KMS-11 (cell line): ENCODE results near the gene ANKDD1A.

Experiments used
- H2AFZ ChIP-seq: fragments of 200-600 bp; sonication (generic); 2 replicates; pipeline ENCODE4 v1.6.1; 2016; ENCODE audit warnings: antibody characterized with exemption, mixed run types, low read depth
- H3K27ac ChIP-seq: fragments of 200-600 bp; sonication (generic); 2 replicates; pipeline ENCODE4 v1.6.1; 2016; ENCODE audit warnings: mild to moderate bottlenecking, mixed run types
- H3K27me3 ChIP-seq: fragments of 200-600 bp; sonication (generic); 2 replicates; pipeline ENCODE4 v1.6.1; 2017; ENCODE audit warnings: mild to moderate bottlenecking, low read depth, mixed run types, moderate library complexity; ENCODE audit not compliant: insufficient read depth
- H3K36me3 ChIP-seq: fragments of 200-600 bp; sonication (generic); 2 replicates; pipeline ENCODE4 v1.6.1; 2017; ENCODE audit warnings: mild to moderate bottlenecking, mixed run types; ENCODE audit not compliant: insufficient read depth
- H3K4me1 ChIP-seq: fragments of 200-600 bp; sonication (generic); 2 replicates; pipeline ENCODE4 v1.6.1; 2016; ENCODE audit warnings: mild to moderate bottlenecking, low read depth, mixed run types; ENCODE audit not compliant: poor library complexity, severe bottlenecking
- H3K4me2 ChIP-seq: fragments of 200-600 bp; sonication (generic); 2 replicates; pipeline ENCODE4 v1.7.0; 2016; ENCODE audit warnings: mild to moderate bottlenecking, mixed run types
- H3K4me3 ChIP-seq: fragments of 200-600 bp; sonication (generic); IDR thresholded peaks from 2 replicates; pipeline ENCODE4 v1.6.1; 2017; ENCODE audit warnings: low read depth, low read length, mixed read lengths; ENCODE audit not compliant: insufficient read depth
- H3K79me2 ChIP-seq: fragments of 200-600 bp; sonication (generic); 2 replicates; pipeline ENCODE4 v1.6.1; 2016; ENCODE audit warnings: low read depth, mixed run types; ENCODE audit not compliant: insufficient read depth
- H3K9ac ChIP-seq: fragments of 200-600 bp; sonication (generic); 2 replicates; pipeline ENCODE4 v1.6.1; 2016; ENCODE audit warnings: mild to moderate bottlenecking, mixed run types
- H4K20me1 ChIP-seq: fragments of 200-600 bp; sonication (generic); 2 replicates; pipeline ENCODE4 v1.6.1; 2016; ENCODE audit warnings: mild to moderate bottlenecking, mixed run types; ENCODE audit not compliant: insufficient read depth
- CTCF ChIP-seq: fragments of 200-600 bp; sonication (generic); conservative IDR thresholded peaks from 2 replicates; pipeline ENCODE4 v1.6.1; 2017; ENCODE audit warnings: low read depth, mild to moderate bottlenecking, antibody characterized with exemption, low read length, moderate library complexity, mixed read lengths

The ANKDD1A gene

DNA sequence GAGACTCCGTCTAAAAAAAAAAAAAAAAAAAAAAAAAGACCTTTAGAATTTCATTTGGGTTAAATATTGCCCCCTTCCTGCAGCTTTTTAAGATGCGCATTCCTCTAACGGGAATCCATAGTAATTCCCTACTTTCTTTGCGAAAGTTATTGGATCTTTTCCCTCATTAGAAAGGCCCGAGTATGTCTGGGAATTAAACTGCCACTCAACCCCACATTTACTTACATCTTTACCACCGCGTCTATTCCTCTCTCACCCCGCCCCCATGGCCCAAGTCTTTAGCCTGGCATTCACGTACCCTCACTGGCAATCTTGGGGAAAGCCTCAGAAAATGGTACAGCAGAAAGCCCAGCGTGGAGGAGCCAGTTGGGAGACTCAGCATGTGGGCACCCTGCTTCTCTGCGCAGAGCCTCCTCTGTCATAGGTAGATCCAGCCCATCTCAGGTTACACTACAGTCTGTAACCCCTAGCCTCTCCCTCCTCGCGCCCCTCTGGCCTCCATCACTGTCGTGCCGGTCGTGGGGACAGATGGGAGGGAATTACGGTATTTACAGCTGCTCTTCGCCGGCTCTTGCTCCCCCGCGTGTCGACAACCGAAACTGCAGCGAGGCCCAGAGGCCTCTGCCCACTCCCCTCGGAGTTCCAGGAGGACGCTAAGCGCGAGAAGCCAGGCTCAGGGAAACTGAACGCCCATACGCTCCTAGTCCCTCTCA, 6.4 kb upstream of the ANKDD1A start:
- no peak for TF ChIP-seq CTCF
- Histone ChIP-seq H3K9ac (no peak overlapping the region), H3K27ac (no peak overlapping the region), H4K20me1 (no peaks in the 10 kb centered on the region), H3K4me3 (no peak overlapping the region), H3K79me2 (no peaks in the 10 kb centered on the region), H3K36me3 (no peaks in the 10 kb centered on the region), H3K4me1 (no peaks in the 10 kb centered on the region), H3K4me2 (no peak overlapping the region), H3K27me3 (no peaks in the 10 kb centered on the region), H2AFZ (no peak overlapping the region)

DNA sequence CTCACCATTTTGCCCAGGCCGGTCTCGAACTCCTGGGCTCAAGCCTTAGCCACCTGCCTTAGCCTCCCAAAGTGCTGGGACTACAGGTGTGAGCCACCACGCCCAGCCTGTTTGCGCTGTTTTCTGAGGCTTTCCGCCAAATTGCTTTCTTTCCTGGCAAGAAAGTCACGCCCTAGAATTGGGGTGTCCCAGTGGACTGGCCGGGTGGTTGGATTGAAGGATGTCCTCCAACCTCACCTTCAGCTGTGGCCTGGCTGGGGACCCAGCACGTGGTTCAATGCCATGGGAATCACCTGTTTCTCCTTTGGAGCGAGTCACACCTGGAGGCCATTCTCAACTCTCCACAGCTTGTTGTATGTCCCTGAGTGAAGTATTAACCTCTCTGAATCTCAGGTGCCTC, 5.8 kb upstream of the ANKDD1A start:
- H3K27ac ChIP-seq, result no peak overlapping the region
- H3K27me3 ChIP-seq, result no peaks in the 10 kb centered on the region

DNA sequence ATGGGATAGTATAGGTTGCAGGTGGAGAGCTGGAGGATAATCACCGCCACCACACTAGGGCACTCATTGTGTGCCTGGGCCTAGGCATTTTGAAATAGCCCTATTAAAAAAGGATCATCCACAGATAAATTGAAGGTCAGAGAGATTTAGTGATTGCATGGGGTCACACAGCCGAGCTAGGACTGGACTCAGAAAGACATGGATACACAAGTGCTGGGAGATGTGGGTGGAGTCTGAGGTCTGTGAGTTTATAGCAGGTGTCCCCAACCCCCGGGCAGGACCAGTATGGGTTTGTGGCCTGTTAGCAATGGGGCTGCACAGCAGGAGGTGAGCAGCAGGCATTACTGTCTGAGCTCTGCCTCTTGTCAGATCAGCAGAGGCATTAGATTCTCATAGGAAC, 5.3 kb upstream of the ANKDD1A start:
- H3K9ac ChIP-seq, result no peak overlapping the region
- no peak overlapping the region for H3K4me3 ChIP-seq
- H2AFZ ChIP-seq, result no peak overlapping the region
- H3K36me3 ChIP-seq, result no peaks in the 10 kb centered on the region
- H3K4me2 ChIP-seq, result no peak overlapping the region
- no peak for TF ChIP-seq CTCF
- H3K27me3 ChIP-seq, result no peaks in the 10 kb centered on the region
- H3K79me2 ChIP-seq, result no peaks in the 10 kb centered on the region
- H4K20me1 ChIP-seq, result no peaks in the 10 kb centered on the region
- H3K27ac ChIP-seq, result no peak overlapping the region
- H3K4me1 ChIP-seq, result peaks cover 7% of the 10 kb centered on the region

More for the DNA sequence above, 5.8 kb upstream of the ANKDD1A start:
- H3K9ac ChIP-seq, result no peak overlapping the region
- no peak overlapping the region for H3K4me2 ChIP-seq
- no peak overlapping the region for H3K4me3 ChIP-seq
- H2AFZ ChIP-seq, result no peak overlapping the region
- TF ChIP-seq CTCF, result no peak
- no peaks in the 10 kb centered on the region for H4K20me1 ChIP-seq
- no peaks in the 10 kb centered on the region for H3K79me2 ChIP-seq
- no peaks in the 10 kb centered on the region for H3K36me3 ChIP-seq
- peaks cover 4% of the 10 kb centered on the region for H3K4me1 ChIP-seq

- Histone ChIP-seq H2AFZ (no peak overlapping the region), H3K4me2 (no peak overlapping the region), H3K27ac (no peak overlapping the region), H4K20me1 (no peaks in the 10 kb centered on the region), H3K9ac (no peak overlapping the region), H3K79me2 (no peaks in the 10 kb centered on the region), H3K36me3 (no peaks in the 10 kb centered on the region), H3K4me3 (no peak overlapping the region), H3K27me3 (no peaks in the 10 kb centered on the region), H3K4me1 (peaks cover 12% of the 10 kb centered on the region)
- no peak for TF ChIP-seq CTCF
Measured at GRCh38 chr15:64907991-64908390, 3.7 kb upstream of the ANKDD1A start.
